Keratinocyte (primary cell): Measurements from ENCODE around the gene PCDHA9.

Experiments
- EZH2 ChIP-seq: IDR thresholded peaks from one replicate; pipeline ENCODE4 v1.6.1; 2012; ENCODE audit warnings: inconsistent platforms, mild to moderate bottlenecking, low read length, moderate library complexity
- TF ChIP-seq, protein P1 (sequence below), 3 experiments: IDR thresholded peaks in 1 of 3; conservative IDR thresholded peaks in 1 of 3; optimal IDR thresholded peaks in 1 of 3; 2 replicates in 2 of 3; 3 replicates in 1 of 3; pipeline versions ENCODE3 to v1.5.1; 2011; ENCODE audit warnings: low read length in 3 of 3, mild to moderate bottlenecking in 3 of 3, moderate library complexity in 2 of 3, control low read depth in 1 of 3, inconsistent platforms in 1 of 3; ENCODE audit not compliant: insufficient read depth in 2 of 3; ENCODE audit errors: extremely low read depth in 1 of 3

DNA sequence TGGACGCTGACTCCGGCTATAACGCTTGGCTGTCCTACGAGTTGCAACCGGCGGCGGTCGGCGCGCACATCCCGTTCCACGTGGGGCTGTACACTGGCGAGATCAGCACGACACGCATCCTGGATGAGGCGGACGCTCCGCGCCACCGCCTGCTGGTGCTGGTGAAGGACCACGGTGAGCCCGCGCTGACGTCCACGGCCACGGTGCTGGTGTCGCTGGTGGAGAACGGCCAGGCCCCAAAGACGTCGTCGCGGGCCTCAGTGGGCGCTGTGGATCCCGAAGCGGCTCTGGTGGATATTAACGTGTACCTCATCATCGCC, 29.0 kb downstream of the PCDHA9 start:
- TF ChIP-seq, protein P1, sequence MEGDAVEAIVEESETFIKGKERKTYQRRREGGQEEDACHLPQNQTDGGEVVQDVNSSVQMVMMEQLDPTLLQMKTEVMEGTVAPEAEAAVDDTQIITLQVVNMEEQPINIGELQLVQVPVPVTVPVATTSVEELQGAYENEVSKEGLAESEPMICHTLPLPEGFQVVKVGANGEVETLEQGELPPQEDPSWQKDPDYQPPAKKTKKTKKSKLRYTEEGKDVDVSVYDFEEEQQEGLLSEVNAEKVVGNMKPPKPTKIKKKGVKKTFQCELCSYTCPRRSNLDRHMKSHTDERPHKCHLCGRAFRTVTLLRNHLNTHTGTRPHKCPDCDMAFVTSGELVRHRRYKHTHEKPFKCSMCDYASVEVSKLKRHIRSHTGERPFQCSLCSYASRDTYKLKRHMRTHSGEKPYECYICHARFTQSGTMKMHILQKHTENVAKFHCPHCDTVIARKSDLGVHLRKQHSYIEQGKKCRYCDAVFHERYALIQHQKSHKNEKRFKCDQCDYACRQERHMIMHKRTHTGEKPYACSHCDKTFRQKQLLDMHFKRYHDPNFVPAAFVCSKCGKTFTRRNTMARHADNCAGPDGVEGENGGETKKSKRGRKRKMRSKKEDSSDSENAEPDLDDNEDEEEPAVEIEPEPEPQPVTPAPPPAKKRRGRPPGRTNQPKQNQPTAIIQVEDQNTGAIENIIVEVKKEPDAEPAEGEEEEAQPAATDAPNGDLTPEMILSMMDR (optimal IDR thresholded peaks at IDR 0.05 in 1 of 3, IDR thresholded peaks at IDR 0.05 in 1 of 3, conservative IDR thresholded peaks at IDR 0.05 in 1 of 3; ENCODE audit: extremely low read depth in 1 of 3, insufficient read depth in 2 of 3, low read length in 3 of 3): no peak
- TF ChIP-seq EZH2: no peak
